ENCODE results near the gene C5orf47. TPM values are rescaled to one million over a fixed set of nuclear protein-coding genes. Genes with fewer than 3 reads are reported as not detected.

Gene C5orf47
- total RNA-seq, 2 experiments from 2014 or later, result not detected

DNA sequence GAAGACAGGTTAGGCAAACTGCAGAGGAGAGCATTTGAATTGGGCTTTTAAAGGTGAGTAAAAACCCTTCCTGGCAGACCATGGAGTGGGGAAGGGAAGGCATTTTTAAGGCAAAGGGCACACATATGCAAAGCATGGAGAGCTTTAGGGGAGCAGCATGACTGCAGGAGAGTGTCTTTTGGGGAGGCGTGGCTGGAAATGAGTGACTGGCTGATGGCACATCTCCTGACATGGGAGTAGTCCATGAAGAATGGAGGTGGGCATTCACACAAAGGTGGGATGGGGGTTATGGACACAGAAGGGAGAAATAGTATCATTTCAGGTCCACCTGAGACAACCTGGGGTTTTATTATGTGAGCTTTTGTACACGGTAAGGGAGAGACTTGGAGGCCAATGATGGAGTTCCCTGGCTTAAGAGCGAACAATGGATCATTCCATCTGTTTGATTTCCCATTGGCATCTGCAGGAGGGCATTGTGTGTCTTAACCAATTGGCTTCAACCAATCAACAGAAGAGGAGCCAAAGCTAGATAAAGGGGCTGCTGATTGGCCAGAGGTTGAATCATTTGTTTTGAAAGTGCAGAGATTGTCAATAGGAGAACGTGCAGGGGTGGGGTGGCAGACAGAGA lies 58.6 kb downstream of the C5orf47 start:
- no peak overlapping the region for H3K27ac Mint-ChIP-seq
- no peaks in the 10 kb centered on the region for H3K9me3 Mint-ChIP-seq (ENCODE audit: low read depth)
- no peaks in the 10 kb centered on the region for H3K4me1 Mint-ChIP-seq
- CTCF ChIA-PET, result no interaction called here
- no peak overlapping the region for H3K4me3 Mint-ChIP-seq
- H3K27me3 Mint-ChIP-seq, result peaks cover 33% of the 10 kb centered on the region
- no peaks in the 10 kb centered on the region for H3K36me3 Mint-ChIP-seq (ENCODE audit: low read depth)
- POLR2A ChIA-PET, result no interaction called here
- ATAC-seq (no peak), DNase-seq (no peak)
- intact Hi-C loops (cut with DNase I, micrococcal nuclease), result loop anchor here in 1 of 2 experiments (10.0 kb wide), 1 partner anchor 267 kb away; no protein-coding TSS in a partner anchor

DNA sequence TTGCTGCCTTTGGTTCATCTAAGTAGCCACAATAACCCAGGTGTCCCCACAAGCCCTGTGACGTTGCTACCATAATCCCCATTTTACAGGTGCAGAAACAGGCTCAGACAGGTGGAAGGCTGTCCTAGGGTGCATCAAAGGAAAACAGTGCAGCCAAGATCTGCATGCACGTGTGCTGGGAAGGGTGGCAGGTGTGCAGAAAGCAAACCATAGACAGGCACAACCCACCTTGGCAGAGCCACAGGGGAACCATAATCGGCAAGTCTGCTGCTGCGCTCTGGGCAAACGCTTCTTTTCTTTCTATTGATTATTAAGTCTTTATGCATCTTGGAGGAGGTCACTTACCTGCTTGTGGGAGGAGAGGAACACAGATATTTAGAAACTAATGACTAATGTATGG lies 63.7 kb downstream of the C5orf47 start:
- Mint-ChIP-seq H3K27me3 (peaks cover 6% of the 10 kb centered on the region), H3K36me3 (ENCODE audit: low read depth) (no peaks in the 10 kb centered on the region), H3K4me3 (no peak overlapping the region), H3K27ac (no peak overlapping the region), H3K4me1 (no peaks in the 10 kb centered on the region), H3K9me3 (ENCODE audit: low read depth) (no peaks in the 10 kb centered on the region)
- CTCF ChIA-PET, result no interaction called here
- intact Hi-C loops (cut with DNase I, micrococcal nuclease), result no loop called here
- no peak for DNase-seq
- POLR2A ChIA-PET, result no interaction called here
- no peak for ATAC-seq

DNA sequence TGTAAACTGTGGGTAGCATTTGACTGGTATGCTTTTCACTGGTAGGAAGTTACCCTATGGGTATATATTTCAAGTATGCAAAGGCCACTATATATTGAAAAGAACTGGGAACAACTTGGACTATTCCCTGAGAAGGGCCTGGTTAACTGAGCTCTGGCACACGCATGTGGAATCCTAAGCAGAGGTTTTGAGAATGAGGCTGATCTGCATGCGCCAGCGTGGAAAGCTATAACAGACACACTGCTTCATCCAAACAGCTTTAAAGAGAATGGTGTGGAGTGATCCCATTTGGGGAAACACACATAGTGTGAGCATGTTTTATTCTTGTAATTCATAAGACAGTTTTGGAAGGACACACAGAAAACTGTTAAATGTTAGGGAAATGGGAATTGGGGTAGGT lies 64.9 kb downstream of the C5orf47 start:
- ChIA-PET CTCF (interaction anchor here (0.6 kb wide), 1 partner anchor 21 kb away, joined by 3 read pairs; no protein-coding TSS in a partner anchor), POLR2A (no interaction called here)
- DNase-seq (no peak), ATAC-seq (no peak)
- Mint-ChIP-seq H3K4me3 (no peak overlapping the region), H3K9me3 (ENCODE audit: low read depth) (no peaks in the 10 kb centered on the region), H3K4me1 (no peaks in the 10 kb centered on the region), H3K27me3 (peaks cover 12% of the 10 kb centered on the region), H3K27ac (no peak overlapping the region), H3K36me3 (ENCODE audit: low read depth) (no peaks in the 10 kb centered on the region)
- intact Hi-C loops (cut with DNase I, micrococcal nuclease), result no loop called here

Other genes starting within 250 kb of the C5orf47 start
- gene CPEB4, start 100.8 kb upstream of the C5orf47 start, total RNA-seq, result 1 to 10 TPM; 5.6 to 8.3 TPM
- not detected for gene NSG2, start 56.5 kb downstream of the C5orf47 start, total RNA-seq

All from activated CD4-positive, alpha-beta T cell treated with anti-CD3 and anti-CD28 coated beads for 36 hours (primary cell).